Measurements from ENCODE around the gene AMN1. TPM values are rescaled to one million over a fixed set of nuclear protein-coding genes. Genes with fewer than 3 reads are reported as not detected.

Gene AMN1
- polyA plus RNA-seq, 1 donor (not counting 4 experiments of a cell fraction or from before 2014, with no cell fraction given) = 11.3 TPM

DNA sequence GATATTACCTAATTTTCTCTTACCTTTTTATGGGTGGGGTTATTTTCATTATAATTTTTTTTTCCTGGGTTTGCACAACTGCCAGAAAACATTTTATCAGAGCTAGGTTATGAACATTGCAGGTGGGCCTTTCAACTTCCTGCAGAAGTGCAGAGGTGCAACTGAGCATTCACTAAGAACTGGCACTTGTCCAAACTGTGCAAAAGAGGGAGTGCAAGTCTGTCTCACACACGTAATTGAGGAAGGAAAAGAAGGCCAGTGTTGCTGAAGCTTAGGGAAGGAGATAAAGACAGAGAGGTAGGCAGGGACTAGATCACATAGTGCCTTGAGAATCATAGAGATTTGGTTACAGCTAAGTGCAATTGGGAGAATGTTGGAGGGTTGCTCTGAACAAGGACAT, 14.1 kb upstream of the AMN1 start:
- TF ChIP-seq CTCF (optimal IDR thresholded peaks at IDR 0.05 in 1 of 3, IDR thresholded peaks at IDR 0.05 in 1 of 3, conservative IDR thresholded peaks at IDR 0.05 in 1 of 3; ENCODE audit: extremely low read depth in 1 of 3, insufficient read depth in 2 of 3, low read length in 3 of 3) (no peak), EZH2 (IDR thresholded peaks at IDR 0.05; ENCODE audit: low read length) (no peak)
- Histone ChIP-seq H3K4me2 (ENCODE audit: control insufficient read depth, extremely low read depth, insufficient read depth, low read depth, low read length) (no peak overlapping the region), H3K36me3 (ENCODE audit: control insufficient read depth in 2 of 2, extremely low read depth in 1 of 2, insufficient read depth in 2 of 2, low read length in 2 of 2) (no peaks in the 10 kb centered on the region), H3K4me1 (ENCODE audit: control insufficient read depth, extremely low read depth, insufficient read depth, low read length) (peaks cover 20% of the 10 kb centered on the region), H3K9ac (ENCODE audit: control insufficient read depth, extremely low read depth, insufficient read depth, low read length) (no peak overlapping the region), H3K4me3 (ENCODE audit: control insufficient read depth in 2 of 3, extremely low read depth in 1 of 3, insufficient read depth in 2 of 3, low read depth in 1 of 3, low read length in 3 of 3) (no peak overlapping the region), H3K27ac (ENCODE audit: control insufficient read depth, insufficient read depth, low read length) (no peak overlapping the region), H3K79me2 (ENCODE audit: control insufficient read depth, insufficient read depth, low read length) (no peaks in the 10 kb centered on the region), H3K9me1 (ENCODE audit: control insufficient read depth, extremely low read depth, insufficient read depth, low read length) (no peaks in the 10 kb centered on the region), H3K9me3 (ENCODE audit: control insufficient read depth, low read depth, low read length) (peaks cover 2% of the 10 kb centered on the region), H3K27me3 (ENCODE audit: control insufficient read depth, extremely low read depth, insufficient read depth, low read length) (no peaks in the 10 kb centered on the region), H2AFZ (ENCODE audit: control insufficient read depth, low read length) (no peak overlapping the region), H4K20me1 (ENCODE audit: control insufficient read depth, extremely low read depth, insufficient read depth, low read length) (no peaks in the 10 kb centered on the region)
- DNase-seq (ENCODE audit: low read depth, low spot score) (no peak), FAIRE-seq (no peak)
- dilution Hi-C loops (cut with MboI; ENCODE audit: extremely low pct_ligation_motif_present, low sequenced_read_pairs) = no loop called here

DNA sequence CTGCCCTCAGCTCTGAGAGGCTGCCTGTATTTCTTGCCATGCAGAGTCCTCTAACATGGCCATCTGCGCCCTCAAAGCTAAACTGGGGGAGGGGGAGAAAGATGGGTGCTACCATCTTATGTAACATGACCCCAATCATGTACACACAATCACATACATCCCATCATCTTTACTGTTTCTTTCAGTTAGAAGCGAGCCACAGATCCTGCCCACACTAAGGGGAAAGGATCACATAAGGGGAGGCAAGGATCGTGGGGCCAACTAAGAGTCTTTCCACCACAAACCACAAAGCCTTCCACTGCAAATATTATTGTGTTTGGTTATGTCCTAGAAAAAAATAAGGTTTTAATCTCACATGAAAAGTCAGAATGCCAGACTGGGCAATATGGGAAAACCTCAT, 11.8 kb upstream of the AMN1 start:
- Histone ChIP-seq H3K4me1 (ENCODE audit: control insufficient read depth, extremely low read depth, insufficient read depth, low read length) (peaks cover 12% of the 10 kb centered on the region), H3K4me3 (ENCODE audit: control insufficient read depth in 2 of 3, extremely low read depth in 1 of 3, insufficient read depth in 2 of 3, low read depth in 1 of 3, low read length in 3 of 3) (no peak overlapping the region), H3K9me3 (ENCODE audit: control insufficient read depth, low read depth, low read length) (no peaks in the 10 kb centered on the region), H2AFZ (ENCODE audit: control insufficient read depth, low read length) (no peak overlapping the region), H3K9ac (ENCODE audit: control insufficient read depth, extremely low read depth, insufficient read depth, low read length) (no peak overlapping the region), H3K27ac (ENCODE audit: control insufficient read depth, insufficient read depth, low read length) (no peak overlapping the region), H3K36me3 (ENCODE audit: control insufficient read depth in 2 of 2, extremely low read depth in 1 of 2, insufficient read depth in 2 of 2, low read length in 2 of 2) (no peaks in the 10 kb centered on the region), H3K27me3 (ENCODE audit: control insufficient read depth, extremely low read depth, insufficient read depth, low read length) (no peaks in the 10 kb centered on the region), H3K79me2 (ENCODE audit: control insufficient read depth, insufficient read depth, low read length) (no peaks in the 10 kb centered on the region), H4K20me1 (ENCODE audit: control insufficient read depth, extremely low read depth, insufficient read depth, low read length) (no peaks in the 10 kb centered on the region), H3K4me2 (ENCODE audit: control insufficient read depth, extremely low read depth, insufficient read depth, low read depth, low read length) (no peak overlapping the region), H3K9me1 (ENCODE audit: control insufficient read depth, extremely low read depth, insufficient read depth, low read length) (no peaks in the 10 kb centered on the region)
- dilution Hi-C loops (cut with MboI; ENCODE audit: extremely low pct_ligation_motif_present, low sequenced_read_pairs) = no loop called here
- no peak for FAIRE-seq
- TF ChIP-seq CTCF (optimal IDR thresholded peaks at IDR 0.05 in 1 of 3, IDR thresholded peaks at IDR 0.05 in 1 of 3, conservative IDR thresholded peaks at IDR 0.05 in 1 of 3; ENCODE audit: extremely low read depth in 1 of 3, insufficient read depth in 2 of 3, low read length in 3 of 3) (no peak), EZH2 (IDR thresholded peaks at IDR 0.05; ENCODE audit: low read length) (no peak)
- DNase-seq (ENCODE audit: low read depth, low spot score) = no peak

Measured in keratinocyte (primary cell).